T-helper 1 cell (primary cell): Measurements from ENCODE around the gene SPIRE1.

Source experiments
- DNase-seq, 5 donors: peaks; one replicate each; pipeline ENCODE4 v3.0.0-alpha.2; 2012 to 2020

The SPIRE1 gene

GRCh38 chr18:12409469-12409868, 248.4 kb downstream of the SPIRE1 start:
- no peak for DNase-seq

DNA sequence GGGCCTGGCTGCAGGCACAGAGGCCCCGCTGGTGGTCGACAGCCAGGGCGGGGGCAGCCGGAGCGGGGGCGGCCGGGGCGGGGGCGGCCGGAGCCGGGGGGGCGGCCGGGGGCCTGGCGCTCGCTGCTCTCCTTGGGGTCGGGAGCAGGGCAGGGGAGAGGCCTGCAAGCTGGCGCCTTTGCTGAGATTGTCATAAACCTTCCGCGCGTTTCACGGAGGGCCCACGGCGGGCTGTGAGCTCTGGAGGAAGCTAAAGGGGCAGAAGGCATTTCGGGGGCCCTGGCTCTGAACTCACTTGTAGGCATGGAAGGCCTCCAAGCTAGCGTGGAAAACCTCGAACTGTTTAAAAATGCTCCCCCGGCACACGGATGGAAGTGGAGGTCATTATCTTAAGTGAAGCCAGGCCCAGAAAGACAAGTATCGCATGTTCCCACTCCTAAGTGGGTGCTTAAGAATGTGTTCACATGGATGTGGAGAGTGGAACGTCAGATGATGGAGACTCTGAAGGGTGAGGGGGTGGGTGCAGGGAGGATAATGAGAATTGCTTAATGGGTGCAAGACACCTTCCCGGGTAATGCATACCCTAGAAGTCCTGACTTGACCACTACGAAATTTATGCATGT, 249.5 kb downstream of the SPIRE1 start:
- DNase-seq = no peak

GRCh38 chr18:12406371-12407111, 251.4 kb downstream of the SPIRE1 start:
- DNase-seq = no peak

- no peak for DNase-seq
Measured at GRCh38 chr18:12405066-12405465, 252.8 kb downstream of the SPIRE1 start.

- DNase-seq = no peak
Measured at GRCh38 chr18:12403601-12404506, 254.1 kb downstream of the SPIRE1 start.

DNA sequence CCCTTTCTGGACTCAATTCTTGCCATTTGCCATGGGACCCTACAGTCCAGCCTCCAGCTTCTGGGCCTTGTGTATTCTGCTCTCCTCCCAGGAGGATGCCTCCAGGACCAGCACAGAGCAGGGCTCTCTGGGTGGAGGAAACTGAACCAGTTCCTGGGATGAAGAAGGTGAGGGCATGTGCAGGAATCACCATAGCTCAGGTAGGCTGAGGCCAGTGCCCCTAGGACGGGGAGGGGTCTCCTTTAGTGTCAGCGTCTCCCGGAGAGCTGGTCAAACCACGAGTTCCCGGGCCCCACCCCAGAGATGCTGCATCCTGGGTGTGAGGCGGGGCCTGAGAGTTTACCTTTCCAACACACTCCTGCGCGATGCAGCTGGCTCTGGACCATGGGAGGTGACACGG, 256.0 kb downstream of the SPIRE1 start:
- no peak for DNase-seq

GRCh38 chr18:12399231-12399630, 258.7 kb downstream of the SPIRE1 start:
- no peak for DNase-seq

DNA sequence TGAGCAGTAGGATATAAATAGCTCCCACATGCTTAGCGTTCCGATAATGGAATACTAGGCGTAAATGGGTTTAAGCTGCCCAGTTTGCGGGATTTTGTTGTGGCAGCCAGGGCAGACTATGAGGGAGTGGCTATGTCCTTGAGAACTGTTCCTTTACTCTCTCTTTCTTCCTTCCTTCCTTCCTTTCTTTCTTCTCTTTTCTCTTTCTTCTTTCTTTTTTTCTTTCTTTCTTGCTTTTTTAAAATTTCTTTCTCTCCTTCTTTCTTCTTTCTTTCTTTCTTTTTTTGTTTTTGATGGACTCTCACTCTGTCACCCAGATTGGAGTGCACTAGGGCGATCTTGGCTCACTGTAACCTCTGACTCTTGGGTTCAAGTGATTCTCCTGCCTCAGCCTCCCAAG, 259.3 kb downstream of the SPIRE1 start:
- DNase-seq = no peak

GRCh38 chr18:12397793-12398192, 260.1 kb downstream of the SPIRE1 start:
- DNase-seq = no peak

GRCh38 chr18:12397254-12397653, 260.7 kb downstream of the SPIRE1 start:
- DNase-seq = no peak
